SK-N-SH (cell line): ENCODE data around the gene KDM5C. TPM values are rescaled to one million over a fixed set of nuclear protein-coding genes. Genes with fewer than 3 reads are reported as not detected.
A peak's percentile ranks its signal among the peaks of the same experiment; 100 is the strongest.

Source experiments
- CTCF ChIA-PET: fragments of 300-600, 350-600 bp; formaldehyde crosslinking; extraction: SDS; loops from one replicate; lab custom pipeline; 2021; lab: Yijun Ruan, JAX
- POLR2A ChIA-PET: fragments of 350-600 bp; sonication (Branson Sonifier 250); formaldehyde crosslinking; extraction: SDS; loops from one replicate; lab custom pipeline; 2020; ENCODE audit warnings: antibody characterized with exemption, inconsistent platforms; lab: Yijun Ruan, JAX
- DNase-seq: peaks from one replicate; pipeline ENCODE4 v3.0.0; 2012
- H2AFZ ChIP-seq: fragments of 200-600 bp; sonication (generic); 2 replicates; pipeline ENCODE4 v1.8.1; 2016; ENCODE audit warnings: antibody characterized with exemption, mild to moderate bottlenecking, low read depth
- H3F3A ChIP-seq: fragments of 200-600 bp; sonication (generic); replicated peaks from 2 replicates; pipeline ENCODE3; 2016; ENCODE audit warnings: antibody characterized with exemption, mild to moderate bottlenecking; ENCODE audit not compliant: insufficient read depth
- H3K27ac ChIP-seq, 2 experiments: fragments of 200-500 bp in 1 of 2; fragments of 200-600 bp in 1 of 2; sonication (Bioruptor generic) in 1 of 2; sonication (generic), shearing (Covaris generic) in 1 of 2; 2 replicates each; pipeline versions ENCODE4 v1.5.1 to v1.6.1; 2014 to 2016; ENCODE audit warnings: low read depth in 2 of 2, inconsistent platforms in 1 of 2, low read length in 1 of 2, mild to moderate bottlenecking in 1 of 2, mixed read lengths in 1 of 2
- H3K27me3 ChIP-seq: fragments of 200-600 bp; sonication (generic), shearing (Covaris generic); 2 replicates; pipeline ENCODE4 v1.6.1; 2016; ENCODE audit warnings: mixed run types; ENCODE audit not compliant: insufficient read depth
- H3K36me3 ChIP-seq, 2 experiments: fragments of 200-500 bp in 1 of 2; fragments of 200-600 bp in 1 of 2; sonication (Bioruptor generic) in 1 of 2; sonication (generic) in 1 of 2; replicated peaks in 1 of 2; 2 replicates each; pipeline versions ENCODE3 to v1.5.1; 2014 to 2016; ENCODE audit warnings: low read length in 1 of 2, mild to moderate bottlenecking in 1 of 2; ENCODE audit not compliant: insufficient read depth in 2 of 2, control insufficient read depth in 1 of 2
- H3K4me1 ChIP-seq, 2 experiments: fragments of 200-500 bp in 1 of 2; fragments of 200-600 bp in 1 of 2; sonication (Bioruptor generic) in 1 of 2; sonication (generic), shearing (Covaris generic) in 1 of 2; 2 replicates each; pipeline versions ENCODE4 v1.5.1 to v1.6.1; 2014 to 2016; ENCODE audit warnings: low read depth in 1 of 2, low read length in 1 of 2, mixed run types in 1 of 2; ENCODE audit not compliant: insufficient read depth in 2 of 2, control insufficient read depth in 1 of 2
- H3K4me2 ChIP-seq: fragments of 200-600 bp; sonication (generic), shearing (Covaris generic); 2 replicates; pipeline ENCODE4 v1.6.1; 2017; ENCODE audit warnings: mixed run types
- H3K4me3 ChIP-seq, 2 experiments: fragments of 200-500 bp in 1 of 2; fragments of 200-600 bp in 1 of 2; sonication (Bioruptor generic) in 1 of 2; sonication (generic), shearing (Covaris generic) in 1 of 2; 2 replicates each; pipeline versions ENCODE4 v1.5.1 to v1.8.1; 2014 to 2016; ENCODE audit warnings: low read depth in 2 of 2, inconsistent platforms in 1 of 2, low read length in 1 of 2, mild to moderate bottlenecking in 1 of 2, mixed read lengths in 1 of 2, moderate library complexity in 1 of 2
- H3K79me2 ChIP-seq: fragments of 200-600 bp; sonication (generic); 2 replicates; pipeline ENCODE4 v1.8.1; 2017; ENCODE audit warnings: mild to moderate bottlenecking; ENCODE audit not compliant: insufficient read depth
- H3K9ac ChIP-seq: fragments of 200-600 bp; sonication (generic); 2 replicates; pipeline ENCODE4 v1.6.1; 2017; ENCODE audit warnings: mixed run types
- H3K9me2 ChIP-seq: fragments of 200-600 bp; sonication (generic); 2 replicates; pipeline ENCODE4 v1.6.1; 2017; ENCODE audit warnings: mixed run types
- H3K9me3 ChIP-seq: fragments of 200-600 bp; sonication (generic); 2 replicates; pipeline ENCODE4 v1.6.1; 2017; ENCODE audit warnings: mixed run types, mild to moderate bottlenecking, moderate library complexity
- H4K20me1 ChIP-seq: fragments of 200-600 bp; sonication (generic); 2 replicates; pipeline ENCODE4 v1.6.1; 2017; ENCODE audit warnings: mild to moderate bottlenecking, mixed run types; ENCODE audit not compliant: insufficient read depth
- CHD2 ChIP-seq: fragments of 150-350 bp; IDR thresholded peaks from 2 replicates; pipeline ENCODE4 v1.6.1; 2018; ENCODE audit warnings: low read length; ENCODE audit not compliant: partially characterized antibody
- ELF1 ChIP-seq: IDR thresholded peaks from 2 replicates; pipeline ENCODE4 v1.4.0; 2012
- EP300 ChIP-seq, 2 experiments: IDR thresholded peaks; 2 replicates each; pipeline versions ENCODE4 v1.4.0 to v1.6.1; 2012; ENCODE audit warnings: borderline replicate concordance in 1 of 2, low read depth in 1 of 2, low read length in 1 of 2
- EZH2phosphoT487 ChIP-seq: fragments of 200-600 bp; sonication (generic); IDR thresholded peaks from 2 replicates; pipeline ENCODE4 v1.6.1; 2017; ENCODE audit warnings: low read depth, mixed run types, mild to moderate bottlenecking, antibody characterized with exemption, moderate library complexity, borderline replicate concordance
- FOXJ3 ChIP-seq: sonication (generic); formaldehyde crosslinking; IDR thresholded peaks from 2 replicates; pipeline ENCODE4 v1.5.1; 2020; ENCODE audit warnings: mild to moderate bottlenecking, missing genetic modification reagents
- FOXM1 ChIP-seq: IDR thresholded peaks from 2 replicates; pipeline ENCODE4 v1.4.0; 2012; ENCODE audit warnings: low read depth, mild to moderate bottlenecking
- GABPA ChIP-seq: IDR thresholded peaks from 2 replicates; pipeline ENCODE4 v1.4.0; 2012; ENCODE audit warnings: low read depth, mild to moderate bottlenecking
- GATA2 ChIP-seq: sonication (generic); formaldehyde crosslinking; IDR thresholded peaks from 2 replicates; pipeline ENCODE4 v1.5.0; 2020; ENCODE audit warnings: mild to moderate bottlenecking, missing genetic modification reagents
- MAX ChIP-seq: IDR thresholded peaks from 2 replicates; pipeline ENCODE4 v1.4.0; 2012; ENCODE audit warnings: low read depth
- MEF2A ChIP-seq: IDR thresholded peaks from 2 replicates; pipeline ENCODE4 v1.4.0; 2012; ENCODE audit warnings: low read depth, borderline replicate concordance
- MXI1 ChIP-seq: IDR thresholded peaks from 2 replicates; pipeline ENCODE4 v1.6.1; 2012; ENCODE audit warnings: mild to moderate bottlenecking, low read depth, low read length, improper control_type of control experiment
- NFIC ChIP-seq: IDR thresholded peaks from 2 replicates; pipeline ENCODE4 v1.4.0; 2012; ENCODE audit warnings: borderline replicate concordance
- NRF1 ChIP-seq: IDR thresholded peaks from 2 replicates; pipeline ENCODE4 v1.6.1; 2012; ENCODE audit warnings: low read depth, mild to moderate bottlenecking, low read length
- PBX3 ChIP-seq: IDR thresholded peaks from 2 replicates; pipeline ENCODE4; 2012
- POLR2AphosphoS5 ChIP-seq: IDR thresholded peaks from 2 replicates; pipeline ENCODE4 v1.6.1; 2012; ENCODE audit warnings: low read depth, low read length
- RAD21 ChIP-seq: IDR thresholded peaks from 2 replicates; pipeline ENCODE4 v1.6.1; 2012; ENCODE audit warnings: mild to moderate bottlenecking, low read length
- REST ChIP-seq: IDR thresholded peaks from 2 replicates; pipeline ENCODE4 v1.6.1; 2012; ENCODE audit warnings: mild to moderate bottlenecking, low read depth, low read length, moderate library complexity
- RFX5 ChIP-seq: IDR thresholded peaks from 2 replicates; pipeline ENCODE4 v1.6.1; 2012; ENCODE audit warnings: mild to moderate bottlenecking, improper control_type of control experiment, low read length
- RXRA ChIP-seq: IDR thresholded peaks from 2 replicates; pipeline ENCODE4 v1.4.0; 2012; ENCODE audit warnings: low read depth, mild to moderate bottlenecking, borderline replicate concordance
- SIN3A ChIP-seq: IDR thresholded peaks from 2 replicates; pipeline ENCODE4 v1.6.1; 2012; ENCODE audit warnings: low read depth, mild to moderate bottlenecking, low read length, moderate library complexity, borderline replicate concordance
- SMC3 ChIP-seq: IDR thresholded peaks from 2 replicates; pipeline ENCODE4 v1.6.1; 2012; ENCODE audit warnings: low read depth, low read length, improper control_type of control experiment
- TAF1 ChIP-seq: IDR thresholded peaks from 2 replicates; pipeline ENCODE4 v1.6.1; 2012; ENCODE audit warnings: low read depth, mild to moderate bottlenecking, low read length, moderate library complexity, borderline replicate concordance
- TCF12 ChIP-seq: IDR thresholded peaks from 2 replicates; pipeline ENCODE4 v1.4.0; 2012
- TEAD4 ChIP-seq: IDR thresholded peaks from 2 replicates; pipeline ENCODE4 v1.4.0; 2012; ENCODE audit warnings: mild to moderate bottlenecking, borderline replicate concordance; ENCODE audit not compliant: insufficient read depth
- YY1 ChIP-seq: IDR thresholded peaks from 2 replicates; pipeline ENCODE4 v1.4.0; 2012; ENCODE audit warnings: low read depth, mild to moderate bottlenecking
- ZBTB33 ChIP-seq: IDR thresholded peaks from 2 replicates; pipeline ENCODE4 v1.4.0; 2012; ENCODE audit warnings: low read depth, borderline replicate concordance
- WGBS: methylation state at CpG from one replicate; pipeline ENCODE4 v1.1.6; 2017; ENCODE audit warnings: low lambda C conversion rate; 5-methylcytosine and 5-hydroxymethylcytosine counted together
- polyA plus RNA-seq, 3 experiments: library from polyadenylated mRNA; depleted of rRNA; stranded (reverse); fragments of >200 nt; gene quantifications; 2 replicates each; pipeline ENCODE4 v1.2.3, GENCODE V29; 2012

The KDM5C gene
- polyA plus RNA-seq (2012; rRNA removed) = 76.6 and 95.4 TPM in 2 replicates
- polyA plus RNA-seq (2012; cell fraction: cytosol; rRNA removed) = 31.2 and 45.3 TPM in 2 replicates
- 209 and 228 TPM in 2 replicates for polyA plus RNA-seq (2012; cell fraction: nucleus; rRNA removed)

- 1% methylated on average over 39 of the region's 67 CpGs for WGBS
- peak; percentile 97 for DNase-seq
- peak; percentile 97 for TF ChIP-seq CHD2
- no peak; the same call in 1 of the 2 replicates for TF ChIP-seq MEF2A
- peak; percentile 67 for TF ChIP-seq GABPA
- peak; percentile 90 for TF ChIP-seq POLR2AphosphoS5
- no peak for TF ChIP-seq MXI1
- TF ChIP-seq PBX3 = peak; percentile 85
- TF ChIP-seq ZBTB33 = no peak
- peak; percentile 99 for TF ChIP-seq YY1
- no peak for TF ChIP-seq NFIC
- TF ChIP-seq TAF1 = peak; percentile 97
- TF ChIP-seq GATA2 = no peak
- TF ChIP-seq SIN3A = peak; percentile 58; the same call in 1 of the 2 replicates
- TF ChIP-seq MAX = peak; percentile 56
- no peak for TF ChIP-seq RXRA
- no peak for TF ChIP-seq FOXM1
- peak; percentile 59 for TF ChIP-seq REST
- peak in 1 of 2 experiments; percentile 50; a peak in 1 of 4 replicates for TF ChIP-seq EP300 (IDR thresholded peaks at IDR 0.05; ENCODE audit: borderline replicate concordance in 1 of 2, low read depth in 1 of 2, low read length in 1 of 2)
- 0 out of 2 replicates have a peak, but pooled peaks have one; percentile 32 for TF ChIP-seq TEAD4
- no peak for TF ChIP-seq SMC3
- TF ChIP-seq FOXJ3 (CRISPR knock-in tag) = peak; percentile 79; the same call in 1 of the 2 replicates
- peak; percentile 83 for TF ChIP-seq NRF1
- TF ChIP-seq EZH2phosphoT487 = no peak
- TF ChIP-seq ELF1 = peak; percentile 87
- no peak for TF ChIP-seq RFX5
- TF ChIP-seq TCF12 = no peak
- no peak for TF ChIP-seq RAD21
Measured at GRCh38 chrX:53224860-53225797, at the start of gene KDM5C. Gene KDM5C, minus strand, starts transcription at chrX:53225207. Its CDS starts 318 bp downstream, at chrX:53224889.

More at GRCh38 chrX:53224860-53225797, at the start of gene KDM5C:
- Histone ChIP-seq H4K20me1 (peaks cover 41% of the 10 kb centered on the region), H3K79me2 (peaks cover 48% of the 10 kb centered on the region), H3K4me1 (peaks cover 17 to 22% of the 10 kb centered on the region in 2 experiments), H3F3A (no peaks in the 10 kb centered on the region), H3K9me3 (no peaks in the 10 kb centered on the region), H3K4me3 (peak within 1 kb of the TSS; percentile 94 to 100), H2AFZ (peak within 1 kb of the TSS; percentile 91), H3K4me2 (peak within 1 kb of the TSS; percentile 92), H3K9ac (peak within 1 kb of the TSS; percentile 99), H3K36me3 (peaks cover 12 to 14% of the 10 kb centered on the region in 2 experiments), H3K27ac (peak within 1 kb of the TSS; percentile 82 to 99), H3K27me3 (peaks cover 6% of the 10 kb centered on the region; the same call in 1 of the 2 replicates), H3K9me2 (no peaks in the 10 kb centered on the region)
- ChIA-PET POLR2A (interaction anchor here (0.6 to 1.6 kb wide), 6 partner anchors 9 to 143 kb away, joined by 3 to 6 read pairs (median 4); partner anchors contain the start of gene TSPYL2), CTCF (interaction anchor here (0.6 to 1.6 kb wide), 4 partner anchors 20 to 59 kb away, joined by 3 to 6 read pairs (median 3); no protein-coding TSS in a partner anchor)
